ENCODE data around the gene LZTS3.

DNA sequence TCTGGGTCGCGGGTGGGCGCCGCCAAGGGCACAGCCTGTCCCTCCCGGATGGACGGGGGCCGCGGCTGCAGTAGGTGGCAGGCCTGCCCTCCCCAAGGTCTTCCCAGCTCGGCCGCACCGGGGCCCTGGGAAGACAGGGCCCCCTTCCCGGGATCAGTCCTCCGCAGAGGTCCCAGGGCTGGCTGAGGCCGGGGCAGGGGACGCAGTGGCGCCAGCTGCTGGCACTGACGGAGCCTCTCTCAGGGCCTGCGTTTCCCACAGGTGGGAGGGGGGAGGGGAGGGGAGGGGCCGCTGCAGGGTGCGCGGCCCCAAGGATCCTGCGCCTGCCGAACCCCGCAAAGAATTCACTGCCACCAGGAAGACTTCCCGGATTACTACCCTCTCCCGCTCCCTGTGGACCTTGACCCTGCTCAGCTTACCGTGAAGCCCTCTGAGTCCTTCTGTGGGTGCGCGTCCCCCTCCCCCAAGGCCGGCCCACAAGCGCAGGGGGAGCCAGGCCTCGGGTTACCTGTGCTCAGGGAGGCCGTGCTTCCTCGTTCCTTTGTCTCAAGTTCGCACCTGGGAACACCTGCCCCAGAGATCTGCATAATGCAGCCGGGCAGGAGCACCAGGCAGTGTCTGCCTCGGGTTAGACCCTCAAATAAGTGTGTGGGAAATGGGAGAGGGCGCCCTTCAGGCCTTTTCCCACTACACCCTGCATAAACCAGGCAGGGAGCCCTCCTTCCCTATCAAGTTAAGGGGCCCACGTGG is 5.1 kb downstream of the LZTS3 start:
- TF ChIP-seq, protein P1, sequence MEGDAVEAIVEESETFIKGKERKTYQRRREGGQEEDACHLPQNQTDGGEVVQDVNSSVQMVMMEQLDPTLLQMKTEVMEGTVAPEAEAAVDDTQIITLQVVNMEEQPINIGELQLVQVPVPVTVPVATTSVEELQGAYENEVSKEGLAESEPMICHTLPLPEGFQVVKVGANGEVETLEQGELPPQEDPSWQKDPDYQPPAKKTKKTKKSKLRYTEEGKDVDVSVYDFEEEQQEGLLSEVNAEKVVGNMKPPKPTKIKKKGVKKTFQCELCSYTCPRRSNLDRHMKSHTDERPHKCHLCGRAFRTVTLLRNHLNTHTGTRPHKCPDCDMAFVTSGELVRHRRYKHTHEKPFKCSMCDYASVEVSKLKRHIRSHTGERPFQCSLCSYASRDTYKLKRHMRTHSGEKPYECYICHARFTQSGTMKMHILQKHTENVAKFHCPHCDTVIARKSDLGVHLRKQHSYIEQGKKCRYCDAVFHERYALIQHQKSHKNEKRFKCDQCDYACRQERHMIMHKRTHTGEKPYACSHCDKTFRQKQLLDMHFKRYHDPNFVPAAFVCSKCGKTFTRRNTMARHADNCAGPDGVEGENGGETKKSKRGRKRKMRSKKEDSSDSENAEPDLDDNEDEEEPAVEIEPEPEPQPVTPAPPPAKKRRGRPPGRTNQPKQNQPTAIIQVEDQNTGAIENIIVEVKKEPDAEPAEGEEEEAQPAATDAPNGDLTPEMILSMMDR (IDR thresholded peaks at IDR 0.05): no peak
- TF ChIP-seq POLR2A (IDR thresholded peaks at IDR 0.05; ENCODE audit: low read length) (no peak), NFE2L2 (conservative IDR thresholded peaks at IDR 0.05; ENCODE audit: low read length) (no peak), PBX3 (IDR thresholded peaks at IDR 0.05) (no peak), EP300 (IDR thresholded peaks at IDR 0.05) (no peak)
- TF ChIP-seq, protein P2, sequence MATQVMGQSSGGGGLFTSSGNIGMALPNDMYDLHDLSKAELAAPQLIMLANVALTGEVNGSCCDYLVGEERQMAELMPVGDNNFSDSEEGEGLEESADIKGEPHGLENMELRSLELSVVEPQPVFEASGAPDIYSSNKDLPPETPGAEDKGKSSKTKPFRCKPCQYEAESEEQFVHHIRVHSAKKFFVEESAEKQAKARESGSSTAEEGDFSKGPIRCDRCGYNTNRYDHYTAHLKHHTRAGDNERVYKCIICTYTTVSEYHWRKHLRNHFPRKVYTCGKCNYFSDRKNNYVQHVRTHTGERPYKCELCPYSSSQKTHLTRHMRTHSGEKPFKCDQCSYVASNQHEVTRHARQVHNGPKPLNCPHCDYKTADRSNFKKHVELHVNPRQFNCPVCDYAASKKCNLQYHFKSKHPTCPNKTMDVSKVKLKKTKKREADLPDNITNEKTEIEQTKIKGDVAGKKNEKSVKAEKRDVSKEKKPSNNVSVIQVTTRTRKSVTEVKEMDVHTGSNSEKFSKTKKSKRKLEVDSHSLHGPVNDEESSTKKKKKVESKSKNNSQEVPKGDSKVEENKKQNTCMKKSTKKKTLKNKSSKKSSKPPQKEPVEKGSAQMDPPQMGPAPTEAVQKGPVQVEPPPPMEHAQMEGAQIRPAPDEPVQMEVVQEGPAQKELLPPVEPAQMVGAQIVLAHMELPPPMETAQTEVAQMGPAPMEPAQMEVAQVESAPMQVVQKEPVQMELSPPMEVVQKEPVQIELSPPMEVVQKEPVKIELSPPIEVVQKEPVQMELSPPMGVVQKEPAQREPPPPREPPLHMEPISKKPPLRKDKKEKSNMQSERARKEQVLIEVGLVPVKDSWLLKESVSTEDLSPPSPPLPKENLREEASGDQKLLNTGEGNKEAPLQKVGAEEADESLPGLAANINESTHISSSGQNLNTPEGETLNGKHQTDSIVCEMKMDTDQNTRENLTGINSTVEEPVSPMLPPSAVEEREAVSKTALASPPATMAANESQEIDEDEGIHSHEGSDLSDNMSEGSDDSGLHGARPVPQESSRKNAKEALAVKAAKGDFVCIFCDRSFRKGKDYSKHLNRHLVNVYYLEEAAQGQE (IDR thresholded peaks at IDR 0.05): no peak

Data from A549 (cell line).